Activated naive CD4-positive, alpha-beta T cell treated with anti-CD3 and anti-CD28 coated beads, Interleukin-2, amount 50 U/mL, for 16 hours (primary cell): Measurements from ENCODE around the gene COX4I1.
"Not testable (repeated sequence)": the region's sequence is repeated elsewhere in the genome, so short reads cannot be mapped to it uniquely, and the experiment has no call there.

Experiments
- DNase-seq: peaks from one replicate; pipeline ENCODE4 v3.0.0-alpha.2; 2020

COX4I1 gene

GRCh38 chr16:85805442-85806045, 6.0 kb downstream of the COX4I1 start:
- no peak for DNase-seq

DNA sequence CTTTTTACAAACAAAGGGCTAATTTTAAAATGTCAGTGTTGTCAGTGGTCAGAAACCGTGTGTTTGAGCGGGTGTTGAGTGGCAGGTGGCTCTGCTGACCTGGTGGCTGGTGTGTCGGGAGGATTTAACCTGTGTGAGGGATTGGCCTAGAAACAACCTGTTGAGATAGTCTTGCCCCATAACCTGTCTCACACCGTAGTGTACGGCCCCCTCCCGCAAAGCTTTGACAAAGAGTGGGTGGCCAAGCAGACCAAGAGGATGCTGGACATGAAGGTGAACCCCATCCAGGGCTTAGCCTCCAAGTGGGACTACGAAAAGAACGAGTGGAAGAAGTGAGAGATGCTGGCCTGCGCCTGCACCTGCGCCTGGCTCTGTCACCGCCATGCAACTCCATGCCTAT, 7.0 kb downstream of the COX4I1 start:
- no peak for DNase-seq

DNA sequence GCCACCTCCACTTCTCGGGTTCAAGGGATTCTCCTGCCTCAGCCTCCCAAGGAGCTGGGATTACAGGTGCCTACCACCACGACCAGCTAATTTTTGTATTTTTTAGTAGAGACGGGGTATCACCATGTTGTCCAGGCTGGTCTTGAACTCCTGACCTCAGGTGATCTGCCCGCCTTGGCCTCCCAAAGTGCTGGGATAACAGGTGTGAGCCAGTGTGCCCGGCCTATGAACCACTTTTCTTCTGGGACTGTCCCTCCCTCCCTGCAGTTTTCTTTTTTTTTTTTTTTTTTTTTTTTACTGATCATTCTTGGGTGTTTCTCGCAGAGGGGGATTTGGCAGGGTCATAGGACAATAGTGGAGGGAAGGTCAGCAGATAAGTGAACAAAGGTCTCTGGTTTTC, 7.8 kb downstream of the COX4I1 start:
- not testable (repeated sequence) for DNase-seq

DNA sequence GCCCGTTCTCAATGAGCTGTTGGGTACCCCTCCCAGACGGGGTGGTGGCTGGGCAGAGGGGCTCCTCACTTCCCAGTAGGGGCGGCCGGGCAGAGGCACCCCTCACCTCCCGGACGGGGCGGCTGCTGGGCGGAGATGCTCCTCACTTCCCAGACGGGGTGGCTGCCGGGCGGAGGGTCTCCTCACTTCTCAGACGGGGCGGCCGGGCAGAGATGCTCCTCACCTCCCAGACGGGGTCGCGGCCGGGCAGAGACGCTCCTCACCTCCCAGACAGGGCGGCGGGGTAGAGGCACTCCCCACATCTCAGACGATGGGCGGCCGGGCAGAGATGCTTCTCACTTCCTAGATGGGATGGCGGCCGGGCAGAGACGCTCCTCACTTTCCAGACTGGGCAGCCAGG, 8.6 kb downstream of the COX4I1 start:
- not testable (repeated sequence) for DNase-seq

DNA sequence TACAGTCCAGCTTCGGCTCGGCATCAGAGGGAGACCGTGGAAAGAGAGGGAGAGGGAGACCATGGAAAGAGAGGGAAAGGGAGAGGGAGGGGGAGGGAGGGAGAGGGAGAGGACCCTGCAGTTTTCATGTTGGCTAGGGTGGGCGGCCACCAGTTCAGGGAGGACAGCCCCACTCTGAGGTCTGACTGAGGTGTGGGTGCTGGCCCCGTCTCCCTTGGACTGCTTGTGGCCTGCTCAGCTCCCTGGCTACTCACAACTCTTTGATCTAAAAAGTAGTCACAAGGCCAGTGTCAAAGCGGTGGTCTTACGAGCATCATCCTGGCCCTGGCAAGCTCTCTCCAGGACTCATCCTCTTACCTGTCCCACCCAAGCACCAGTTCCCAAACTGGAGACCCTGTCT, 9.4 kb downstream of the COX4I1 start:
- no peak for DNase-seq

DNA sequence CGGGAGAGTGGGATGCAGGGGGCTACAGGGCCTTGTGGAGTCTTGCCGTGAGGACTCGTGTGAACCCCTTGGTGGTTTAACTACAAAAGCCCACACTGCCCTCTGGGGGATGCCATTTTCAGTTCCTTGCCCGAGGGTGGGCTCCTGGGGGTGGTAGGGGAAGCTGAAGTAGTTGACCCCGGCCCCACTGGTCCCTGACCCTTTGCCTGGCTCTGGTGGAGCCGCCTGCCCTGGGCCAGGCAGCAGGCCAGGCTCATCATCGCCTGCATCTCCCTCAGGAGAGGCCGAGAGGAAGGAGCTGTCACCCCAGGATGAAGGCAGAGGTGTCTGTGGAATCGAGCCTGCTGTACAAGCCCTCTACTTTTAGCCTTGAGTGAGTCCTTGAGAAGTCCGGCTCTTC, 10.2 kb downstream of the COX4I1 start:
- no peak for DNase-seq

GRCh38 chr16:85810097-85810741, 10.7 kb downstream of the COX4I1 start:
- no peak for DNase-seq

- no peak for DNase-seq
Measured at GRCh38 chr16:85810742-85811115, 11.2 kb downstream of the COX4I1 start.

DNA sequence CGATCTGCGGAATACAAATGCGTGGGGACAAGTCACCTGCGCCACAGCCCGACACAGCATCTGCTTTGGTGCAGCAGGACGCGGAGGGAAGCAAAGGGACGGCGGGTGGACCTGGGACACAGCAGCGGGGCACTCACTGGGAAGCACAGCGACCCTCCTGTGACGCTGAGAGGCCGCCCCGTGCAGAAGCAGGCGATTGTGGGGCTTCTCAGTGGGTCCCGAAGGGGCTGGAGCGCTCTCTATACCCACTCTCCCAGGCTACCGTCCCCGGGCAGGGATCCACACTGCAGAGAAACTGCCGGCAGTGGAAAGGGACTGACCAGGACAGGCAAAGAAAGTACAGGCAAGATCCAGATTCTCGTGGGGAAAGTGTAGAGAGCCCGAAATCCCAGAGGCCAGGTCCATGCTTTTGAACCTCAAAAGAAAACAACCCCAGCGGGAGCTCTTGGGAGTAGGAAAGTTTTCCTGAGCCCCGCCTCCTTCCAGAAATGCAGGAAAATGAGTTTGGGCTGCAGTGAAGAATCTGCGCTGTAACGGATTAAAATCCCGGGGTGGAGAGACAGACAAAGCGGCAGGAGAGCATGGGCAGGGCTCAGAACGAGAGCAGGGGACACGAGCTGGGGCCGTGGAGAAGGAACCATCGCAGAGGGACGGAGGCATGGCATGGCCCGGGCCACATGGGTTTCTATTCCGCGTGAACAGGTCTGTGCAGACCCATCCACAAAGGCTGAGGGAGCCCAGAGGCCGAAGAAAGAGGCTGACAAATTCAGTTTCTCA, 12.7 kb downstream of the COX4I1 start:
- DNase-seq = no peak

- DNase-seq = no peak
Measured at GRCh38 chr16:85812811-85813700, 13.6 kb downstream of the COX4I1 start.

DNA sequence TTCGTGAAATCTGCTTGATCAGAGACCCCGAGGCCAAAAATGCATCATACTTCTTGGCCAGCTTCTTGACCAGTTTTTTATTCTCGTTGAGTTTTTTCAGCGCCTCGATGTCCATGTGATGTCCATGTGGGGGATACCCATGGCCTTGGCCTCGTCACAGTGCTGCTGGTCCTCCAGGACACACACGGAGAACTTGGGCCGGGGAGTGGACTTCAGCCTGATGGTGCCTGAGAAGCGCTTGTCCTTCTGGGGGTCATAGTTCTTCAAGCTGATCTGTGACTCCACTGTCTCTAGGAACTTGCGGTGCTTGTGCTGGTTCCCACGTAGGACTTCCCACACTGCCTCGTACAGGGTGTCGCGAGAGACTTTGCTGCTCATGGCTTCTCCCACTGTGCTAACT, 16.7 kb downstream of the COX4I1 start:
- DNase-seq = no peak

GRCh38 chr16:85817195-85817594, 17.7 kb downstream of the COX4I1 start:
- DNase-seq = not testable (repeated sequence)

GRCh38 chr16:85819245-85819644, 19.8 kb downstream of the COX4I1 start:
- DNase-seq = peak; percentile 85

- DNase-seq = no peak
Measured at GRCh38 chr16:85819771-85820170, 20.3 kb downstream of the COX4I1 start.

DNA sequence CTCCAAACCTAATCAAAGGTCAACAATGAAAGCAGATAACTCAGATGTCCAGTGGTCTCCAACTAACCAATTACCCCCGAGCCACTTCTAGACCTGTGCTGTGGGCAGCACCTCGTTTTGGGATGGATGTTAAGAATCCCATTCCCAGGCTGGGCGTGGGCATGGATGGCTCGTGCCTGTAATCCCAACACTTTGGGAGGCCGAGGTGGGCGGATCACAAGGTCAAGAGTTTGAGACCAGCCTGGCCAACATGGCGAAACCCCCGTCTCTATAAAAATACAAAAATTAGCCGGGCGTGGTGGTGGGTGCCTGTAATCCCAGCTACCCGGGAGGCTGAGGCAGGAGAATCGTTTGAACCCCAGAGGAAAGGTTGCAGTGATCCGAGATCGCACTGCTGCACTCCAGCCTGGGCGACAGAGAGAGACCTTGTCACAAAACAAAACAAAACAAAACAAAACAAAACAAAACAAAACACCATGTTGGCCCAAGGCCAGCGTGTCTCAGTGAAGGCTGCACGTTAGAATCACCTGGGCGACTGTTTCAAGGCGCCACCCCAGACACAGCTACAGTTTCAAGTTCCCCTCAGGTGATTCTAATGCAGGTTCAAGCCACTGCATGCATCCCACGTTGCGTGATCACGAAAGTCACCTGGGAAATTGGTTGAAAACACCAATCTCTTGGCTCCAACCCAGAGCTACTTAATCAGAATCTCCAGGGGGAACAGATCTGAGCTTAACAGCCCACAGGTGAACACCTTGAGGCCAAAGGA, 21.3 kb downstream of the COX4I1 start:
- DNase-seq = no peak

- DNase-seq = peak; percentile 82
Measured at GRCh38 chr16:85821390-85822135, 22.1 kb downstream of the COX4I1 start.

DNA sequence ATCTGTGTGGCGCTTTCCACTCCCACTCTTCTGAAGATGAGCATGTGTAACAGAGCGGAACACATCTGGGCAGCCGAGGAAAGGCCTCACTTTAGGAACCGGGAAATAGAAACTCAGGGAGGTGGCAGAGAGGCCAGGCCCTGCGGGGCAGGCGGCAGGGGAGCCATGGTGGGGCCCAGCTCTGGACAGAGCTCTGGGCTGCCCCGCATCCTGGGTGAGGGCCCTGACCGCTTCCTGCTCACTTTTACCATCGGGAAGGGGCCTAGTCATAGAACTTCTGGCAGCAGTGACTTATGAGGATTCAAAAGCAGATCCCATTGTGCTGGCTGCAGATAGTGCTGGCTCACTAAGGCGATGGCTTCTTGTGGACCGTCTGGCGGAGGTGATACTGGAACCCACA, 22.6 kb downstream of the COX4I1 start:
- no peak for DNase-seq

GRCh38 chr16:85823328-85823920, 23.9 kb downstream of the COX4I1 start:
- DNase-seq = no peak

DNA sequence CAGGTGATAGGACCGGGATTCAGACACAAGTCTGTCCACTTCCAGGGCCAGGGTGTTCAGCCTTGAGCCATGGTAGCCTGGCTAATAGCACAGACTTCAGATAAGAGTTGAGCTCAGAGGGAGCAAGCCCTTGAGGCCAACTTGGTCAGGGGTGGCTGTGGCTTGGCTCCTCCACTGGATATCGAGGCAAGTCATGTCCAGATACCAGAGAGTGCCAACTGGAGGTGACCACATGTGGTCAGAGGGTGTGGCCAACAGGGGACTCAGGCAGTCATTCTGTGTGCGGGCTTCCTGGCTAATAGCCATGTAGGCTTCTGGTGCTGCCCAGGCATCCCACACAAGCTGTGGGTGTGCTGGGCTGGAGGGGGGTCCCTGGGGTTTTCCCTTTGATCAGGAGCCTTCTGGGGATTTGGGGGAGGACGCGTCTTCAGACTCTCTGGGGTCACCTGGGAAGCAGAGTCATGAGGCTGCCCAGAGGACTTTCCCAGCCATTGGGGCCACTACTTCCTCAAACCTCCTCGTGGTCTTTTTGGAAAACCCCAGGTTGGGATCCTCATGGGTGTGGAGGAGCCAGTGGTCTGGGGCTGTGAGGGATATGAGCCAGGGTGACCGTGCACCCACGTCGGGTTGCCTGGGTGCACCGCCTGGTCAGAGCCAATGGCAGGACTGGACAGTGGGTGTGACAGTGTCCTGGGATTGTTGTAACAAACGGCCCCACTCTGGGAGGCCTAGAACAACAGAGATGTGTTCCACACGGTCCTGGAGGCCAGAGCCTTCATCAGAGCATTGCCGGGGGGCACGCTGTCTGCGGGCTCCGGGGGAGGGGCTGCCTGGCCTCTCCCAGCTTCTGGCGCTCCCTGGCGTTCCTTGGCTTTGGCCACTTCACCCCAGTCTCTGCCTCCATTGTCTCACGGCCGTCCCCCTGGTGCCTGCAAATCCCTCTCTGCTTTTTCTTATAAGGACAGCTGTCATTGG, 25.0 kb downstream of the COX4I1 start:
- no peak for DNase-seq

DNA sequence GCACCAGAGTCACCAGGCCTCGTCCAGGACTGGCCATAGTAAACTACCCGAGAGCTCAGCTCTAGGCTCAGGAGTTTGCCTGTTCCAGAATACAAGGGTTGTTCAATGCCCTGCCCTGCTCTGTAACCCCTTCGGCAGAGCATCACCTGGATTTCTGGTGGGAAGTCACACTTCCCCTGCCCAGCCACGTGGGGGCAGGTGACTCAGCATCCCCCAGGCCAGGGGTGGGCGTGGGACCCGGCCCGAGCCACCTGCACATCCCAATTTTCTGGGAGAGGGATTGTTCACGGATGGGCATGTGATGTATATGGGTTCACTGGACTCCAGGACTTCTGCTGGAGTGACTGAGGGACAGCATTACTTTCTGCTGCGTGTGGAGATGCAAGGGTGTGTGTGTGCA, 25.8 kb downstream of the COX4I1 start:
- DNase-seq = no peak
